ENCODE measurements around the gene CSRNP3.
A peak's percentile ranks its signal among the peaks of the same experiment; 100 is the strongest.

The CSRNP3 gene

GRCh38 chr2:165469417-165469816 lies at the start of gene CSRNP3:
Gene CSRNP3 (plus strand): TSS chr2:165469698. CDS start chr2:165595066, 125,368 bp downstream.
- peak; percentile 89 for DNase-seq (ENCODE audit: low read depth)
- peak within 1 kb of the TSS; percentile 77 for H3K4me3 ChIP-seq (ENCODE audit: low read length)
- TF ChIP-seq, protein P1, sequence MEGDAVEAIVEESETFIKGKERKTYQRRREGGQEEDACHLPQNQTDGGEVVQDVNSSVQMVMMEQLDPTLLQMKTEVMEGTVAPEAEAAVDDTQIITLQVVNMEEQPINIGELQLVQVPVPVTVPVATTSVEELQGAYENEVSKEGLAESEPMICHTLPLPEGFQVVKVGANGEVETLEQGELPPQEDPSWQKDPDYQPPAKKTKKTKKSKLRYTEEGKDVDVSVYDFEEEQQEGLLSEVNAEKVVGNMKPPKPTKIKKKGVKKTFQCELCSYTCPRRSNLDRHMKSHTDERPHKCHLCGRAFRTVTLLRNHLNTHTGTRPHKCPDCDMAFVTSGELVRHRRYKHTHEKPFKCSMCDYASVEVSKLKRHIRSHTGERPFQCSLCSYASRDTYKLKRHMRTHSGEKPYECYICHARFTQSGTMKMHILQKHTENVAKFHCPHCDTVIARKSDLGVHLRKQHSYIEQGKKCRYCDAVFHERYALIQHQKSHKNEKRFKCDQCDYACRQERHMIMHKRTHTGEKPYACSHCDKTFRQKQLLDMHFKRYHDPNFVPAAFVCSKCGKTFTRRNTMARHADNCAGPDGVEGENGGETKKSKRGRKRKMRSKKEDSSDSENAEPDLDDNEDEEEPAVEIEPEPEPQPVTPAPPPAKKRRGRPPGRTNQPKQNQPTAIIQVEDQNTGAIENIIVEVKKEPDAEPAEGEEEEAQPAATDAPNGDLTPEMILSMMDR (IDR thresholded peaks at IDR 0.05; ENCODE audit: insufficient read depth, low read depth, low read length, missing control alignments) = peak; percentile 8

- DNase-seq (ENCODE audit: low read depth) = no peak
- no peak overlapping the region for H3K4me3 ChIP-seq (ENCODE audit: low read length)
- TF ChIP-seq, protein P1 (IDR thresholded peaks at IDR 0.05; ENCODE audit: insufficient read depth, low read depth, low read length, missing control alignments) = no peak
Measured at GRCh38 chr2:165420231-165420630, 49.3 kb upstream of the CSRNP3 start.

GRCh38 chr2:165423081-165423480 lies 46.4 kb upstream of the CSRNP3 start:
- TF ChIP-seq, protein P1 (IDR thresholded peaks at IDR 0.05; ENCODE audit: insufficient read depth, low read depth, low read length, missing control alignments) = no peak

GRCh38 chr2:165425556-165425955 lies 43.9 kb upstream of the CSRNP3 start:
- TF ChIP-seq, protein P1 (IDR thresholded peaks at IDR 0.05; ENCODE audit: insufficient read depth, low read depth, low read length, missing control alignments) = no peak
- peak; percentile 9 for DNase-seq (ENCODE audit: low read depth)
- H3K4me3 ChIP-seq (ENCODE audit: low read length) = no peak overlapping the region

More at GRCh38 chr2:165423081-165423480, 46.4 kb upstream of the CSRNP3 start:
- no peak overlapping the region for H3K4me3 ChIP-seq (ENCODE audit: low read length)
- no peak for DNase-seq (ENCODE audit: low read depth)

GRCh38 chr2:165427686-165428085 lies 41.8 kb upstream of the CSRNP3 start:
- TF ChIP-seq, protein P1 (IDR thresholded peaks at IDR 0.05; ENCODE audit: insufficient read depth, low read depth, low read length, missing control alignments) = no peak
- no peak for DNase-seq (ENCODE audit: low read depth)
- H3K4me3 ChIP-seq (ENCODE audit: low read length) = no peak overlapping the region

- TF ChIP-seq, protein P1 (IDR thresholded peaks at IDR 0.05; ENCODE audit: insufficient read depth, low read depth, low read length, missing control alignments) = no peak
- H3K4me3 ChIP-seq (ENCODE audit: low read length) = no peak overlapping the region
- no peak for DNase-seq (ENCODE audit: low read depth)
Measured at GRCh38 chr2:165428926-165429325, 40.6 kb upstream of the CSRNP3 start.

DNA sequence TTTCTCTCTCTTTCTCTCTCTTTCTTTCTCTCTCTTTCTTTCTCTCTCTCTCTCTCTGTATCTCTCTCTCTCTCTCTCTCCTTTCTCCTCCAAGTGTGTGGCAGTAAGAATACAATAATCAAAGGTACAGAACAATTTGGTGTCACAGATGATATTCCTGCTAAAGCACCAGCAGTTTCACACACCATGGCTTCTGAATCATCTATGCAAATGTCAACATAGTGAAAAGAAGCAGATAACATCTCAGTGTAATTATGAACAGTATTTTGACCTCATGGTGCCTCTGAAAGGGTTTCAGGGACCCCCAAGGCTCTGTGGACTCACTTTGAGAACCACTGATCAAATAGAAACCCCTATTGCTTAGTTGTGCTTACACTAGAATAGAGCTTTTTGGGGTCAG lies 38.5 kb upstream of the CSRNP3 start:
- TF ChIP-seq, protein P1 (IDR thresholded peaks at IDR 0.05; ENCODE audit: insufficient read depth, low read depth, low read length, missing control alignments) = no peak
- DNase-seq (ENCODE audit: low read depth) = no peak
- no peak overlapping the region for H3K4me3 ChIP-seq (ENCODE audit: low read length)
